ENCODE data around the gene FBXL7. TPM values are rescaled to one million over a fixed set of nuclear protein-coding genes. Genes with fewer than 3 reads are reported as not detected.
A peak's percentile ranks its signal among the peaks of the same experiment; 100 is the strongest.

The FBXL7 gene
- total RNA-seq, 1 experiment from 2014 or later, result 9.4 TPM

- in situ Hi-C loops (cut with HindIII; ENCODE audit: low pct_unique_long_range_greater_than_20kb, low sequenced_read_pairs), result loop anchor here (25.0 kb wide), 2 partner anchors 146 to 521 kb away; no protein-coding TSS in a partner anchor
Observed at GRCh38 chr5:15983392-15983791, 483.4 kb downstream of the FBXL7 start.

More at GRCh38 chr5:15983392-15983791, 483.4 kb downstream of the FBXL7 start:
- peak; percentile 30 for DNase-seq (ENCODE audit: low read depth, low spot score)

Small RNA genes lying within 50 kb of the gene (small RNA-seq; reads per million reads assigned to genes)
- 0.95 to 37.2 reads per million in 2 experiments for gene MIR887
